ENCODE data around the gene ANKEF1. TPM values are rescaled to one million over a fixed set of nuclear protein-coding genes. Genes with fewer than 3 reads are reported as not detected.

The ANKEF1 gene
- total and polyA plus RNA-seq, 10 of the 15 experiments (the other 5 are each of a cell fraction or from before 2014, with no cell fraction given) = 0.04 to 3.0 (median 0.89) TPM

DNA sequence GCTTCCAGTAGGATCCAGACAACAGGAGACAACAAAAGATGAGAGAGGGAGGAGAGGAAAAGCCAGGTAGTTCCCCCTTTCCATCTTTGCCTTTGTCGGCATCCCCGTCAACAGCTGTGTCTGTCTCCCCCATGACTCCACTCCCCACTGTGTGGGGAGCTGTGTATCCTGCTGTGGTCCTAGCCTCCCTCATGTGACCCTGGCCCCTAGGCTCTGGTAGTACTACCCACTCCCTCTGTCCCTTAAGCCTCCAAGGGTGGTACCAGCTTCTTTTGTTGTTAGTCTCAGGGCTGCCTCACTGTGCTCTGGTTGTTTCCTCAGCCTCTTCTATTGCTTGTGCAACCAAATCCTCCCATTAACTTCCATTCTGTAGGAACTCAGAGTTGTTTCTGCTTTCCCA, 28.7 kb downstream of the ANKEF1 start:
- Histone ChIP-seq H2AFZ (ENCODE audit: control insufficient read depth, low read depth, low read length) (no peak overlapping the region), H3K27ac (ENCODE audit: control insufficient read depth, insufficient read depth) (no peak overlapping the region), H3K9me3 (replicated peaks; ENCODE audit: control insufficient read depth, insufficient read depth, low read length) (no peaks in the 10 kb centered on the region), H3K4me3 (no peak overlapping the region), H3K4me1 (ENCODE audit: control insufficient read depth, insufficient read depth, low read length) (peaks cover 6% of the 10 kb centered on the region), H3K9ac (ENCODE audit: control insufficient read depth, insufficient read depth, low read length) (no peak overlapping the region), H3K4me2 (ENCODE audit: control insufficient read depth, insufficient read depth) (no peak overlapping the region), H4K20me1 (ENCODE audit: control insufficient read depth, insufficient read depth) (no peaks in the 10 kb centered on the region), H3K27me3 (replicated peaks in 1 of 2; ENCODE audit: control insufficient read depth in 2 of 2, insufficient read depth in 2 of 2, low read length in 1 of 2) (peaks cover 0 to 2% of the 10 kb centered on the region in 2 experiments; a peak in 1 of 4 replicates), H3K36me3 (ENCODE audit: control insufficient read depth in 2 of 2, insufficient read depth in 2 of 2, low read length in 1 of 2) (no peaks in the 10 kb centered on the region), H3K79me2 (ENCODE audit: control insufficient read depth, insufficient read depth, low read length) (no peaks in the 10 kb centered on the region)
- POLR2A ChIA-PET = no interaction called here
- intact Hi-C loops (cut with micrococcal nuclease; ENCODE audit: unreplicated experiment) = no loop called here
- in situ Hi-C loops (cut with MboI) = no loop called here
- BruUV-seq (replicated peaks) = no TSS peak
- no peak for FAIRE-seq
- RAD21 ChIA-PET (ENCODE audit: unreplicated experiment) = no interaction called here
- ATAC-seq = no peak
- 93% methylated on average over 2 of the region's 2 CpGs for WGBS (ENCODE audit: insufficient coverage, insufficient replicate concordance, low lambda C conversion rate, missing lambda C conversion rate)
- SMC1A ChIA-PET (ENCODE audit: uncharacterized antibody, unreplicated experiment) = interaction anchor here (1.1 kb wide), 1 partner anchor 13 kb away, joined by 4 read pairs; no protein-coding TSS in a partner anchor
- CTCF ChIA-PET = no interaction called here
- DNase-seq (ENCODE audit: low read depth, low spot score) = no peak
- no peak for TF ChIP-seq NFXL1 (IDR thresholded peaks at IDR 0.05; ENCODE audit: borderline replicate concordance)
- no peak for TF ChIP-seq RFX5 (IDR thresholded peaks at IDR 0.05; ENCODE audit: low read depth, low read length)
- no peak for TF ChIP-seq HCFC1 (IDR thresholded peaks at IDR 0.05; ENCODE audit: low read length)
- TF ChIP-seq PML (IDR thresholded peaks at IDR 0.05; ENCODE audit: low read length) = no peak
- no peak for TF ChIP-seq GABPA (IDR thresholded peaks at IDR 0.05; ENCODE audit: low read depth)
- TF ChIP-seq, protein P1, sequence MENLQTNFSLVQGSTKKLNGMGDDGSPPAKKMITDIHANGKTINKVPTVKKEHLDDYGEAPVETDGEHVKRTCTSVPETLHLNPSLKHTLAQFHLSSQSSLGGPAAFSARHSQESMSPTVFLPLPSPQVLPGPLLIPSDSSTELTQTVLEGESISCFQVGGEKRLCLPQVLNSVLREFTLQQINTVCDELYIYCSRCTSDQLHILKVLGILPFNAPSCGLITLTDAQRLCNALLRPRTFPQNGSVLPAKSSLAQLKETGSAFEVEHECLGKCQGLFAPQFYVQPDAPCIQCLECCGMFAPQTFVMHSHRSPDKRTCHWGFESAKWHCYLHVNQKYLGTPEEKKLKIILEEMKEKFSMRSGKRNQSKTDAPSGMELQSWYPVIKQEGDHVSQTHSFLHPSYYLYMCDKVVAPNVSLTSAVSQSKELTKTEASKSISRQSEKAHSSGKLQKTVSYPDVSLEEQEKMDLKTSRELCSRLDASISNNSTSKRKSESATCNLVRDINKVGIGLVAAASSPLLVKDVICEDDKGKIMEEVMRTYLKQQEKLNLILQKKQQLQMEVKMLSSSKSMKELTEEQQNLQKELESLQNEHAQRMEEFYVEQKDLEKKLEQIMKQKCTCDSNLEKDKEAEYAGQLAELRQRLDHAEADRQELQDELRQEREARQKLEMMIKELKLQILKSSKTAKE (IDR thresholded peaks at IDR 0.05; ENCODE audit: low read depth, poor library complexity, severe bottlenecking) = no peak
- TF ChIP-seq, protein P2, sequence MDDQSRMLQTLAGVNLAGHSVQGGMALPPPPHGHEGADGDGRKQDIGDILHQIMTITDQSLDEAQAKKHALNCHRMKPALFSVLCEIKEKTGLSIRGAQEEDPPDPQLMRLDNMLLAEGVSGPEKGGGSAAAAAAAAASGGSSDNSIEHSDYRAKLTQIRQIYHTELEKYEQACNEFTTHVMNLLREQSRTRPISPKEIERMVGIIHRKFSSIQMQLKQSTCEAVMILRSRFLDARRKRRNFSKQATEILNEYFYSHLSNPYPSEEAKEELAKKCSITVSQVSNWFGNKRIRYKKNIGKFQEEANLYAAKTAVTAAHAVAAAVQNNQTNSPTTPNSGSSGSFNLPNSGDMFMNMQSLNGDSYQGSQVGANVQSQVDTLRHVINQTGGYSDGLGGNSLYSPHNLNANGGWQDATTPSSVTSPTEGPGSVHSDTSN (IDR thresholded peaks at IDR 0.05; ENCODE audit: insufficient replicate concordance, low read depth, low read length) = no peak
- TF ChIP-seq CREB1 (IDR thresholded peaks at IDR 0.05; ENCODE audit: low read depth) = no peak
- TF ChIP-seq MEF2B (IDR thresholded peaks at IDR 0.05; ENCODE audit: partially characterized antibody, poor library complexity, severe bottlenecking) = no peak

Measured in GM12878 (cell line).